BE2C (cell line): ENCODE measurements around the gene TMC8.
A peak's percentile ranks its signal among the peaks of the same experiment; 100 is the strongest.

ENCODE experiments used
- DNase-seq: peaks from one replicate; pipeline ENCODE4 v3.0.0-alpha.2; 2020
- H3K27me3 ChIP-seq: fragments of 250-450 bp; sonication (Bioruptor Pico); 2 replicates; pipeline ENCODE4 v1.5.1; 2020; ENCODE audit warnings: mild to moderate bottlenecking
- H3K36me3 ChIP-seq: fragments of 250-450 bp; sonication (Bioruptor Pico); 2 replicates; pipeline ENCODE4 v1.5.1; 2020; ENCODE audit warnings: mild to moderate bottlenecking
- H3K4me1 ChIP-seq: fragments of 250-450 bp; sonication (Bioruptor Pico); 2 replicates; pipeline ENCODE4 v1.5.1; 2020
- H3K4me3 ChIP-seq: 2 replicates; pipeline ENCODE4 v1.5.1; 2011; ENCODE audit warnings: low read depth, low read length
- H3K9me3 ChIP-seq: fragments of 250-450 bp; sonication (Bioruptor Pico); 2 replicates; pipeline ENCODE4 v1.5.1; 2020
- TF ChIP-seq, protein P1 (sequence below): IDR thresholded peaks from 2 replicates; pipeline ENCODE4 v1.5.1; 2012; ENCODE audit warnings: mild to moderate bottlenecking, low read depth, low read length

The TMC8 gene

DNA sequence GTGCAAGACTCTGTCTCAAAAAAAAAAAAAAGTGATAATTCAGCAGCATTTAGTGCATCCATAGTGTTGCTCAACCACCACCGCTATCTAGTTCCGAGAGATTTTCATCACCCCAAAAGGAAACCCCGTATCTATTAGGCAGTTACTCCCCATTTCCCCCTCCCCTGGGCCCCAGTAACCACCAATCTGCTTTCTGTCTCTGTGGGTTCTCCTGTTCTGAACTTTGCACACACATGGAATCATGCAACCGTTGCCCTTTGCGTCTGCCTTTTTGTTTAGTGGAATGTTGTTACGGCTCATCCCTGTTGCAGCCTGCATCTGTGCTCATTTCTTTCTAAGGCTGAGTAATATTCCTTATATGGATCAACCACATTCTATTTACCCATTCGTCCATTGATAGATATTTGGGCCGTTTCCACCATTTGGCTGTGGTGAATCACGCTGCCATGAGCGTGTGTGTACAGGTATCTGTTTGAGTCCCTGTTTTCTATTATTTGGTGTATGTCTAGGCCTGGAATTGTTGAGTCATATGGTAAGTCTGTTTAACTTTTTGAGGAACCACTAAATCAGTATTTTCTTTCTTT is 29.1 kb downstream of the TMC8 start:
- Histone ChIP-seq H3K27me3 (no peaks in the 10 kb centered on the region), H3K4me1 (no peaks in the 10 kb centered on the region), H3K9me3 (no peaks in the 10 kb centered on the region), H3K4me3 (no peak overlapping the region), H3K36me3 (no peaks in the 10 kb centered on the region)
- DNase-seq, result no peak
- TF ChIP-seq, protein P1, sequence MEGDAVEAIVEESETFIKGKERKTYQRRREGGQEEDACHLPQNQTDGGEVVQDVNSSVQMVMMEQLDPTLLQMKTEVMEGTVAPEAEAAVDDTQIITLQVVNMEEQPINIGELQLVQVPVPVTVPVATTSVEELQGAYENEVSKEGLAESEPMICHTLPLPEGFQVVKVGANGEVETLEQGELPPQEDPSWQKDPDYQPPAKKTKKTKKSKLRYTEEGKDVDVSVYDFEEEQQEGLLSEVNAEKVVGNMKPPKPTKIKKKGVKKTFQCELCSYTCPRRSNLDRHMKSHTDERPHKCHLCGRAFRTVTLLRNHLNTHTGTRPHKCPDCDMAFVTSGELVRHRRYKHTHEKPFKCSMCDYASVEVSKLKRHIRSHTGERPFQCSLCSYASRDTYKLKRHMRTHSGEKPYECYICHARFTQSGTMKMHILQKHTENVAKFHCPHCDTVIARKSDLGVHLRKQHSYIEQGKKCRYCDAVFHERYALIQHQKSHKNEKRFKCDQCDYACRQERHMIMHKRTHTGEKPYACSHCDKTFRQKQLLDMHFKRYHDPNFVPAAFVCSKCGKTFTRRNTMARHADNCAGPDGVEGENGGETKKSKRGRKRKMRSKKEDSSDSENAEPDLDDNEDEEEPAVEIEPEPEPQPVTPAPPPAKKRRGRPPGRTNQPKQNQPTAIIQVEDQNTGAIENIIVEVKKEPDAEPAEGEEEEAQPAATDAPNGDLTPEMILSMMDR, result no peak

DNA sequence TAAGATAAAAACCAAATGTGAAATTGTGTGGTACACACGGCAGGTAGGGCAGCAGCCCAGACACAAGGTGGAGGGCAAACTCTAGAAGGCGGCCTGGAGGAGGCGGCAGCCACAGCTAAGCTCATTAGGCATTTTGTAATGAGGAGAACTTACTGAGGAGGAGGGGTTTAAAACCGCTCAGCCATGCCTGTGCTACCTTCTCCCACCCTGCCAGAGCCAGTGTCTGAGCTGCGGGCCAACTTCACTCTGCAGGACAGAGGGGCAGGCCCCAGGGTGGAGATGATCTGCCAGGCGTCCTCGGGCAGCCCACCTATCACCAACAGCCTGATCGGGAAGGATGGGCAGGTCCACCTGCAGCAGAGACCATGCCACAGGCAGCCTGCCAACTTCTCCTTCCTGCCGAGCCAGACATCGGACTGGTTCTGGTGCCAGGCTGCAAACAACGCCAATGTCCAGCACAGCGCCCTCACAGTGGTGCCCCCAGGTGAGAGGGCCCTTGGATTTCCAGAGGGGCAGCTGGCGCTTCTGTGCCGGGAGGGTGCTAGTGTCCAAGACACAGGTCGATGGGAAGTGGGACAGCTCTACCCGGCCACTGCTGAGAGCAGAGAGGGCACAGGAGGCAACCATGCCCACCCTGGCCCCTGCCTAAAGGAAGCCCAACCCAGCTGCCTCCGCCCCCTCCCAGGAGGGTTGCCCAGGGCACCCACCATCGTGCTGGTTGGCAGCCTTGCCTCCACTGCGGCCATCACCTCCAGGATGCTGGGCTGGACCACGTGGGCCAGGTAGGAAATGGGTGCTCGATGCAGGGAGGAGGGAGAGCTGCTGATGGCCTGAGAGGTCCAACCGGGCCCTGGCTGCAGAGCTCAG is 33.5 kb downstream of the TMC8 start:
- Histone ChIP-seq H3K27me3 (no peaks in the 10 kb centered on the region), H3K4me3 (no peak overlapping the region), H3K4me1 (no peaks in the 10 kb centered on the region), H3K9me3 (no peaks in the 10 kb centered on the region), H3K36me3 (no peaks in the 10 kb centered on the region)
- no peak for DNase-seq
- TF ChIP-seq, protein P1, result no peak

DNA sequence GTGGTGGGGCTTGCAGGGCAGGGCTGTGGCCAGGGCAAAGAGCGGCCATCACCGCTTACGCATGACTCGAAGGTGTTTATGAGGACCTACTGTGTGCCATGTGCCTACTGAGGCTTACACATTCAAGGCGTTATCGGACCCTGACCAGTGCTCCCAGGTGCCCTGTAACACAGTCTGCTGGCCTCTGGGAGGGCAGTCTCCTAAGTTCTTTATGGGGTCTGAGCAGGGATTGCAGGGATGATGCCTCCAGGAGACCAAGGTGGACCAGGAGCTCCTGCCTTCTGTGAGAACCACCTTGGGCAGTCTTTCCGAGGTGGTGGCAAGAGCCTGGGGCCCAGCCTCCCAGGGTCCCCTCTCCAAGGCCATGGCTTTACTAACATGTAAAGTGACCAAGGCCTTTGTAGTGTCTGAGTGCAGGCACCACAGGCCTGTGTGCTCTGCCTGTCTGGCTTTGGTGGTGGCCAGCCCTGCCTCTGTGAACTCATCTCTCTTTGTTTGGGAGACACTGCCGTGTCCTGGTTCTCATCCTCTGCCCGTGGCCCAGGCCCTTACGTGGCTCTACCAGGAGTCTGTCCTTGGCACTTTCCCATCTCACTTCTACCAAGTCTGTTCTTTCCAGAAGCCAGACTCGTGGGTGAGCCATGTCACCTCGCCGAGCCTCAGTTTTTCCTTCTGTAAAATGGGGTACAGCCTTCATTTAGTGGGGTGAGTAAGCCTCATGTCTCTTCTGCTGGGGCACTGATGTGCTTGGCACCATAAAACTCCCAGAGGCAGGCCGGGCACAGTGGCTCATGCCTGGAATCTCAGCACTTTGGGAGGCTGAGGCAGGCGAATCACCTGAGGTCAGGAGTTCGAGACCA is 34.4 kb downstream of the TMC8 start:
- H3K36me3 ChIP-seq, result no peaks in the 10 kb centered on the region
- TF ChIP-seq, protein P1, result no peak
- no peak overlapping the region for H3K4me3 ChIP-seq
- no peak for DNase-seq
- no peaks in the 10 kb centered on the region for H3K4me1 ChIP-seq
- no peaks in the 10 kb centered on the region for H3K9me3 ChIP-seq
- H3K27me3 ChIP-seq, result no peaks in the 10 kb centered on the region

DNA sequence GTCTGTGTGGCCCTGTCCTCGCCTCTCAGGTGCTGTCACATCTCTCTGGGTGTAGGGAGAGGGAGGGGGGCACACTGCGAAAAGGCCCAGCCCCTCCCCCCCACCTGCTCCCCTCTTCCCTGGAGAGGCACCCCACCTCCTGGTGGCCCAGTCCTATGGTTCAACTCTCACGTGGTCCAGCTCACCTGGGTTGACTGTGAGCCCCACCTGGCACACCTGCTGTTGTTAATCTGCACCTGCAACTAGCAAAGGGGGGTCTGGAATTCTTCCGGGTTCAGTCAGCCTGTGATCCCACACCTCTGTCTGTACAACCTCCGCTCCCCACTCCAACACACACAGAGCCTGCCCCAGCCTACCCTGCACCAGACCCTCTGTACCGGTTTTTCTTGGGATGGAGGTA is 35.8 kb downstream of the TMC8 start:
- Histone ChIP-seq H3K27me3 (no peaks in the 10 kb centered on the region), H3K4me3 (no peak overlapping the region), H3K4me1 (no peaks in the 10 kb centered on the region), H3K9me3 (no peaks in the 10 kb centered on the region), H3K36me3 (no peaks in the 10 kb centered on the region)
- DNase-seq, result no peak
- TF ChIP-seq, protein P1, result no peak

DNA sequence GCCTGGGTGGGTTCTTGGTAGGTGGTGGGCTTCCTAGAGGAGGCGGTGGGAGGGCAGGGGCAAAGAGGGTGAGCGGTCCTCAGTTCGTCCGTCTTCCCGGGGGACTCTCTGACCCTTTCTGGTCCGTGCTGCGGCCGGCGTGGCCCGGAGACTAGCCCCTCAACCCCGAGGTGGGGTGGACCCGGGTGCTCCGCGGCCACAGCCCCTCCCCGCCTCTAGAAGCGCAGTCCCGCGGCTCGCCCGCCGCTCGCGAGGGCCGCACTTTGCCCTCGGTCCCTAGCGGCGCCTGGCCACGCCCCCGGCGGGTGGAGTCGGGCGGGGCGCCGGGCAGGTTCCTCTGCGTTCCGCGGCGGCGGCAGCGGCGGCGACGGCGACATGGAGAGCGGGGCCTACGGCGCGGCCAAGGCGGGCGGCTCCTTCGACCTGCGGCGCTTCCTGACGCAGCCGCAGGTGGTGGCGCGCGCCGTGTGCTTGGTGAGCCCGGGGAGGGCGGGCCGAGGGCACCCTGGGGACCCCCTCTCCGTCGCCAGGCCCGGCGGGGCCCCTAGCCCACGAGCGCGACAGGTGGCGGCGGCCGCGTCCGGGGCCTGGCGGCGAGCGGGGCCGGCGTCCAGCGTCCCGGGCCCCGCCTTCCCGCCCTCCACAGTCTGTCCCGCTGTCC is 37.8 kb downstream of the TMC8 start, which contains the start of gene SYNGR2:
SYNGR2 (plus strand) TSS at position 340 of the 661 bp plus-strand sequence; CDS start at position 376, 36 bp downstream.
- no peaks in the 10 kb centered on the region for H3K36me3 ChIP-seq
- peak within 1 kb of the TSS; percentile 57 for H3K4me3 ChIP-seq
- TF ChIP-seq, protein P1, result no peak
- no peaks in the 10 kb centered on the region for H3K4me1 ChIP-seq
- DNase-seq, result peak; percentile 92
- no peaks in the 10 kb centered on the region for H3K27me3 ChIP-seq
- no peaks in the 10 kb centered on the region for H3K9me3 ChIP-seq
